HG02981 (cell line): ENCODE measurements around the gene THOC7.

Experiments used
- ATAC-seq: cut with Tn5 transposase; IDR thresholded peaks from one replicate; pipeline ENCODE4 v1.9.1; 2021; ENCODE audit warnings: mild to moderate bottlenecking, moderate library complexity; ENCODE audit not compliant: unreplicated experiment

Gene THOC7

GRCh38 chr3:63847718-63848450 is 15.7 kb downstream of the THOC7 start:
- ATAC-seq: no peak

GRCh38 chr3:63845215-63845614 is 18.4 kb downstream of the THOC7 start:
- ATAC-seq: no peak

- ATAC-seq: no peak
These were observed 21.5 kb downstream of the THOC7 start for GRCh38 chr3:63842127-63842526.

- no peak for ATAC-seq
These were observed 21.9 kb downstream of the THOC7 start for GRCh38 chr3:63841704-63842103.

GRCh38 chr3:63832395-63832794 is 31.2 kb downstream of the THOC7 start:
- no peak for ATAC-seq

GRCh38 chr3:63830526-63830925 is 33.1 kb downstream of the THOC7 start:
- no peak for ATAC-seq

- no peak for ATAC-seq
These were observed 39.3 kb downstream of the THOC7 start for GRCh38 chr3:63824309-63824708.

GRCh38 chr3:63819151-63819398 is 44.5 kb downstream of the THOC7 start, which contains the start of gene C3orf49:
Gene C3orf49 (plus strand): TSS chr3:63819299. CDS start chr3:63819472, 173 bp downstream.
- no peak for ATAC-seq

- peak; percentile 89 for ATAC-seq
These were observed 45.1 kb downstream of the THOC7 start for GRCh38 chr3:63818282-63819150.

- ATAC-seq: no peak
These were observed 46.4 kb downstream of the THOC7 start for GRCh38 chr3:63817225-63817624.

GRCh38 chr3:63814237-63814636 is 49.4 kb downstream of the THOC7 start:
- no peak for ATAC-seq

GRCh38 chr3:63809607-63810006 is 54.0 kb downstream of the THOC7 start:
- no peak for ATAC-seq

GRCh38 chr3:63808633-63809032 is 55.0 kb downstream of the THOC7 start:
- ATAC-seq: no peak

- no peak for ATAC-seq
These were observed 55.5 kb downstream of the THOC7 start for GRCh38 chr3:63807961-63808565.

GRCh38 chr3:63803911-63804310 is 59.7 kb downstream of the THOC7 start:
- no peak for ATAC-seq

GRCh38 chr3:63800097-63800496 is 63.5 kb downstream of the THOC7 start:
- no peak for ATAC-seq

GRCh38 chr3:63798949-63799348 is 64.7 kb downstream of the THOC7 start:
- no peak for ATAC-seq

- ATAC-seq: no peak
These were observed 65.1 kb downstream of the THOC7 start for GRCh38 chr3:63798544-63798943.

GRCh38 chr3:63795438-63795837 is 68.2 kb downstream of the THOC7 start:
- no peak for ATAC-seq

GRCh38 chr3:63791974-63792373 is 71.6 kb downstream of the THOC7 start:
- no peak for ATAC-seq
